Measurements from ENCODE around the gene CCDC167.

Gene CCDC167

DNA sequence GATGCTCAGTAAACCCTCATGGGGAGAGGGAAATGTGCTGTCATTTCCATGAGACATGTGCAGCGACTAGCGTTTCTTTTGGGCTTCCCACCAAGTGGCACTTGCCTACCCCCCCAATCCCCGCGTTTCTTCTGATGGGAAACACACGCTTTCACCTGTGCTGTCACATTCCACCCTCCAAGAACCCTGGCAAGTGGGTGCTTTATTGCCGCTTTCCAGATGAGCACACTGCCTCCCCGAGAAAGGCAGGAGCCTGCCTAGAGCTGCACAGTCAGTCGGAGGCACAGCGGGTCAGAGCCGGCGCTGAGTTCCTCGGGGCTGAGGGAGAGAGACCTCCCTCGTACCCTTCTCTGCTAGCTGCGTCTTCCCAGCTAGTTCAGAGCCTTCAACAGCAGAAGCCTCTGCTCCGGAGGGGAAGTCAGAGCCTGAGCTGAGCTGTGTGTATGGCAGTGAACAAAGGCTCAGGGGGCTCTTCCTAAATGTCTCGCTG, 12.3 kb upstream of the CCDC167 start:
- no peaks in the 10 kb centered on the region for H3K27me3 ChIP-seq
- peak overlapping the region in 9 of 11 experiments; percentile 87 to 99 (median 97); a peak in 16 of 22 replicates for H3K4me2 ChIP-seq
- H4K20me1 ChIP-seq = no peaks in the 10 kb centered on the region
- TF ChIP-seq Cebpa-rat (IDR thresholded peaks at IDR 0.05) = no peak
- H3K9me3 ChIP-seq (replicated peaks in 1 of 11) = no peaks in the 10 kb centered on the region
- no peak overlapping the region for H3K4me3 ChIP-seq
- peaks cover 46 to 60% (median 59%) of the 10 kb centered on the region in 10 experiments for H3K4me1 ChIP-seq
- H3K27ac ChIP-seq = peak overlapping the region in 2 of 11 experiments; percentile 30 to 31; a peak in 2 of 22 replicates
- H3K36me3 ChIP-seq = no peaks in the 10 kb centered on the region
- peak overlapping the region in 2 of 11 experiments; percentile 1 to 2; a peak in 2 of 22 replicates for H3K9ac ChIP-seq

DNA sequence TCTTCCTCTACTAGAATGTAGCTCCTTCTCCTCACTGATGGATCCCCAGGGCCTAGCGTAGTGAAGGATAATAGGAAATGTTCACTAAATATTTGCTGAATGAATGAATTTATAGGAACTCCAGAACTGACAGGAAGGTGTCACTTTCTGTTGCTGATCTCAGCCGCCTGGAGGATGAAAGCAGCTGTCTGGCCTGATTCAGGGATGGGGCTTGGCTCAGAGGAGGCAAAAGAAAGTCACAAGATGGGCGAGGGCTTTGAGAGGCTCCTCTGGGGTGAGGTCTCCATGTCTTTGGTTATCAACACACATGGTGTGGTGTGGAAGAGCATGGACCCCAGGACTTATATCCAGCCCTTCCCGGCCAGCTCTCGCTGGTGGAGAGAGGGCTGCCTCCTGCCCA, 11.5 kb upstream of the CCDC167 start:
- Histone ChIP-seq H4K20me1 (no peaks in the 10 kb centered on the region), H3K27me3 (no peaks in the 10 kb centered on the region), H3K27ac (no peak overlapping the region)

GRCh38 chr6:37507690-37508421, 8.2 kb upstream of the CCDC167 start:
- H3K4me2 ChIP-seq = no peak overlapping the region
- H3K36me3 ChIP-seq = no peaks in the 10 kb centered on the region
- H4K20me1 ChIP-seq = no peaks in the 10 kb centered on the region
- H3K4me1 ChIP-seq = peaks cover 26 to 49% (median 43%) of the 10 kb centered on the region in 10 experiments
- no peak overlapping the region for H3K9ac ChIP-seq
- no peaks in the 10 kb centered on the region for H3K27me3 ChIP-seq
- H3K9me3 ChIP-seq (replicated peaks in 1 of 11) = no peaks in the 10 kb centered on the region
- no peak for TF ChIP-seq Cebpa-rat (IDR thresholded peaks at IDR 0.05)
- no peak overlapping the region for H3K4me3 ChIP-seq
- no peak overlapping the region for H3K27ac ChIP-seq

More for the DNA sequence above, 11.5 kb upstream of the CCDC167 start:
- TF ChIP-seq Cebpa-rat (IDR thresholded peaks at IDR 0.05) = no peak
- Histone ChIP-seq H3K9ac (0 out of 22 replicates have a peak overlapping the region, but pooled peaks of 1 of the 11 experiments have one; percentile 2), H3K9me3 (replicated peaks in 1 of 11) (no peaks in the 10 kb centered on the region), H3K4me1 (peaks cover 38 to 53% (median 52%) of the 10 kb centered on the region in 10 experiments), H3K4me3 (no peak overlapping the region), H3K4me2 (peak overlapping the region in 7 of 11 experiments; percentile 21 to 99 (median 97); a peak in 5 of 22 replicates), H3K36me3 (no peaks in the 10 kb centered on the region)

DNA sequence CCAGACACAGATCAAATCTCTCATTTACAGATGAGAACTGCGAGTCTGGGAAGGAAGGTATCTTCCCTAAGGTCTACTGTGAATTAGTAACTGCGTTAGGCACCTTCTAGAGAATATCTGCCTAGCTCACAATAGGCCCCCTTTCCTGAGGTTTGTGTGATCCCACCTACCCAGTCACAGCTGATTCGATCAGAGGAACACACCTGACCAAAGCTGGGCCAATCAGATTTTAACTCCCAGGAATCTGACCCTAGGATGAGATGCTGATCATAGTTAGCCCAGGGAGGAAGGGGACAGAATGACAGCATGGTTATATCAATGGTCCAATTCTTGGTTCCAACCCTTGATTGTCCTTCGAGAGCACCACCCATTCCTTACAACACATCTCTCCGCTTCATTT, 7.4 kb upstream of the CCDC167 start:
- H3K4me3 ChIP-seq = no peak overlapping the region
- no peaks in the 10 kb centered on the region for H4K20me1 ChIP-seq
- no peak for TF ChIP-seq Cebpa-rat (IDR thresholded peaks at IDR 0.05)

DNA sequence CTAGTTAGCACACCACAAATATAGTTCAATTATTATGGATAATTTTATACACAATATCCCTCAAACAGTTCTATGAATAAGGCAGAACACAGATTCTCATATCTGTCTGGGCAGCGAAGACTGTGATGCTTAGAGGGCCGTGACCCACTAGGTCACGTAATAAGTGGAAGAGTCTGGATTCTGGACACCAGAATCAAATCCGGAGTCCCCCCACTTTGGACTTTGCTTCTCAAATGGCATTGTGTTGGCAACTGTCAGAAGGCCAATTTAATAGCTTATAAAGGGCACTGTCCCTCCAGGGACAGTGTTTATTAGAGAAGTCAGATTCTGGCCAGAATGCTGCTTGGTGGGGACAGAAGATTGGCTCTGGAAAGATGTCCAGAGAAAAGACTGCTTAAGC, 6.8 kb upstream of the CCDC167 start:
- no peak overlapping the region for H3K4me2 ChIP-seq
- H3K9me3 ChIP-seq (replicated peaks in 1 of 11) = no peaks in the 10 kb centered on the region
- no peak for TF ChIP-seq Cebpa-rat (IDR thresholded peaks at IDR 0.05)
- H3K27ac ChIP-seq = no peak overlapping the region
- no peaks in the 10 kb centered on the region for H4K20me1 ChIP-seq
- H3K36me3 ChIP-seq = no peaks in the 10 kb centered on the region
- H3K4me3 ChIP-seq = no peak overlapping the region
- H3K4me1 ChIP-seq = peaks cover 22 to 49% (median 43%) of the 10 kb centered on the region in 10 experiments
- no peak overlapping the region for H3K9ac ChIP-seq
- H3K27me3 ChIP-seq = no peaks in the 10 kb centered on the region

More for the DNA sequence above, 7.4 kb upstream of the CCDC167 start:
- no peak overlapping the region for H3K9ac ChIP-seq
- no peak overlapping the region for H3K27ac ChIP-seq
- H3K4me2 ChIP-seq = no peak overlapping the region
- peaks cover 22 to 49% (median 43%) of the 10 kb centered on the region in 10 experiments for H3K4me1 ChIP-seq
- H3K27me3 ChIP-seq = no peaks in the 10 kb centered on the region
- H3K36me3 ChIP-seq = no peaks in the 10 kb centered on the region
- no peaks in the 10 kb centered on the region for H3K9me3 ChIP-seq (replicated peaks in 1 of 11)

GRCh38 chr6:37504024-37504423, 4.3 kb upstream of the CCDC167 start:
- Histone ChIP-seq H3K4me2 (peak overlapping the region; percentile 53 to 81 (median 78)), H3K27me3 (no peaks in the 10 kb centered on the region), H3K36me3 (no peaks in the 10 kb centered on the region), H3K4me3 (no peak overlapping the region), H3K4me1 (peaks cover 24 to 48% (median 42%) of the 10 kb centered on the region in 10 experiments), H3K9me3 (replicated peaks in 1 of 11) (peaks cover 0 to 7% (median 0%) of the 10 kb centered on the region in 11 experiments; a peak in 2 of 22 replicates), H3K27ac (peak overlapping the region in 4 of 11 experiments; percentile 22 to 43 (median 32); a peak in 6 of 22 replicates), H3K9ac (no peak overlapping the region), H4K20me1 (no peaks in the 10 kb centered on the region)
- TF ChIP-seq Cebpa-rat (IDR thresholded peaks at IDR 0.05) = no peak

GRCh38 chr6:37503309-37503965, 3.7 kb upstream of the CCDC167 start:
- peaks cover 30 to 54% (median 48%) of the 10 kb centered on the region in 10 experiments for H3K4me1 ChIP-seq
- H3K9me3 ChIP-seq (replicated peaks in 1 of 11) = peaks cover 0 to 7% (median 0%) of the 10 kb centered on the region in 11 experiments; a peak in 2 of 22 replicates
- H3K4me2 ChIP-seq = peak overlapping the region; percentile 53 to 81 (median 78)
- TF ChIP-seq Cebpa-rat (IDR thresholded peaks at IDR 0.05) = no peak
- no peak overlapping the region for H3K4me3 ChIP-seq
- H3K36me3 ChIP-seq = no peaks in the 10 kb centered on the region
- no peak overlapping the region for H3K9ac ChIP-seq
- no peaks in the 10 kb centered on the region for H3K27me3 ChIP-seq
- peak overlapping the region in 4 of 11 experiments; percentile 22 to 43 (median 32); a peak in 8 of 22 replicates for H3K27ac ChIP-seq
- no peaks in the 10 kb centered on the region for H4K20me1 ChIP-seq

DNA sequence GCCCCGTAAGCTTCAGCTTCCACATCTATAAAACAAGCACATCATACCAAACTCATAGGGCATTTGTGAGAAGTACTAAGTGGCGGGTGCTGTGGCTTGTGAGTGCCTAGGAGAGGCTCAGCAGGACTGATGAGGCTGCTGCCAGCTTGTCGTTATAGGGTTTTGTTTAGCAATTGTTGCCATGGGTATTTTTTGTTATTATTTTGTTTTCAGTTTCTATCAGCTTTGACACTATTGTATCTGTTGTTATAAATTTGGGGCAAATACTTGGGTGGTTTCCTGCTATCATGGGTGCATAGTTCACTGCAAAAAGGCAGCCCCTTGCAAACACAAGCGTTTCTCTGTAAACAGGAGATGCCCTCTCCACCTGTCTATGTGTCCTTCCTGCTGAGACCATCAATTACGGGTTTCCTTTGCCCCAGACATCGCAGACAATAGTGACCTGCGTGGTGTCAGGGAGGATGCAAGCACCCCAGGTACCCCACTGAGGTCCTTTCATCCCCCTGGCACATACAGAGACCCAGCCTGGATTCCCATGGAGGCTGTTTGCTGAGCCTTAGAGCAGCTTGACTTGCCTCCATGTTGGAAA, 3.1 kb upstream of the CCDC167 start:
- Histone ChIP-seq H3K4me1 (peaks cover 33 to 60% (median 54%) of the 10 kb centered on the region in 10 experiments), H4K20me1 (no peaks in the 10 kb centered on the region), H3K27me3 (no peaks in the 10 kb centered on the region), H3K9me3 (replicated peaks in 1 of 11) (peaks cover 0 to 7% (median 0%) of the 10 kb centered on the region in 11 experiments; a peak in 2 of 22 replicates), H3K27ac (peak overlapping the region in 6 of 11 experiments; percentile 1 to 43 (median 28); a peak in 8 of 22 replicates), H3K9ac (no peak overlapping the region; a peak in 1 of 22 replicates), H3K4me2 (peak overlapping the region; percentile 53 to 81 (median 78)), H3K4me3 (no peak overlapping the region), H3K36me3 (no peaks in the 10 kb centered on the region)
- TF ChIP-seq Cebpa-rat (IDR thresholded peaks at IDR 0.05) = no peak

Measured in BLaER1 treated with 17β-estradiol and CSF1 and Interleukin-3, amounts not matched to agents 10 nM and 100 nM (cell line).